Limb (tissue), 2 donors: ENCODE results near the gene PYGO2.
"Not testable (repeated sequence)": the region's sequence is repeated elsewhere in the genome, so short reads cannot be mapped to it uniquely, and the experiment has no call there.

Source experiments
- DNase-seq, 2 donors: peaks; one replicate each; pipeline ENCODE4 v3.0.0-alpha.2; 2016; ENCODE audit errors: extremely low spot score in 2 of 2

The PYGO2 gene

GRCh38 chr1:155000726-155001424, 39.3 kb upstream of the PYGO2 start:
- DNase-seq: peak; percentile 87 to 93

GRCh38 chr1:155000411-155000725, 38.8 kb upstream of the PYGO2 start:
- peak in 1 of 2 donors; percentile 31 for DNase-seq

GRCh38 chr1:154999571-155000410, 38.2 kb upstream of the PYGO2 start:
- peak; percentile 39 to 73 for DNase-seq

- DNase-seq: peak; percentile 81 to 87
Observed at GRCh38 chr1:154998818-154999570, 37.4 kb upstream of the PYGO2 start.

- no peak for DNase-seq
Observed at GRCh38 chr1:154998201-154998780, 36.7 kb upstream of the PYGO2 start.

- DNase-seq: no peak
Observed at GRCh38 chr1:154996966-154997701, 35.6 kb upstream of the PYGO2 start.

GRCh38 chr1:154995301-154995983, 33.9 kb upstream of the PYGO2 start:
- DNase-seq: not testable (repeated sequence)

GRCh38 chr1:154994591-154994990, 33.0 kb upstream of the PYGO2 start:
- DNase-seq: no peak

- no peak for DNase-seq
Observed at GRCh38 chr1:154994269-154994587, 32.6 kb upstream of the PYGO2 start.

- no peak for DNase-seq
Observed at GRCh38 chr1:154993572-154994268, 32.1 kb upstream of the PYGO2 start, which contains the start of gene LENEP. LENEP (plus strand) TSS chr1:154993586; CDS start chr1:154993608, 22 bp downstream.

- no peak for DNase-seq
Observed at GRCh38 chr1:154992721-154993571, 31.4 kb upstream of the PYGO2 start.

- no peak for DNase-seq
Observed at GRCh38 chr1:154990276-154990675, 28.7 kb upstream of the PYGO2 start.

- no peak for DNase-seq
Observed at GRCh38 chr1:154989195-154989860, 27.7 kb upstream of the PYGO2 start.

GRCh38 chr1:154988058-154988954, 26.7 kb upstream of the PYGO2 start:
- no peak for DNase-seq

GRCh38 chr1:154987326-154987725, 25.7 kb upstream of the PYGO2 start:
- no peak for DNase-seq

GRCh38 chr1:154986736-154987135, 25.2 kb upstream of the PYGO2 start:
- not testable (repeated sequence) for DNase-seq

GRCh38 chr1:154983776-154984466, 22.3 kb upstream of the PYGO2 start:
- no peak for DNase-seq
